ENCODE results near the gene NOP58. TPM values are rescaled to one million over a fixed set of nuclear protein-coding genes. Genes with fewer than 3 reads are reported as not detected.
"Not testable (repeated sequence)": the region's sequence is repeated elsewhere in the genome, so short reads cannot be mapped to it uniquely, and the experiment has no call there.

Gene NOP58
- total RNA-seq, 1 experiment from 2014 or later, result 136 TPM

GRCh38 chr2:202238234-202239197 lies 27.0 kb upstream of the NOP58 start, which contains the start of gene SUMO1 (continued):
- TF ChIP-seq REST (IDR thresholded peaks at IDR 0.05; ENCODE audit: low read depth) (no peak), TCF7L2 (IDR thresholded peaks at IDR 0.05; ENCODE audit: borderline replicate concordance, extremely low read depth, insufficient read depth, insufficient read length) (no peak), EZH2 (IDR thresholded peaks at IDR 0.05) (no peak)

GRCh38 chr2:202247710-202248109 lies 17.9 kb upstream of the NOP58 start:
- H3K27ac ChIP-seq (ENCODE audit: low read depth, low read length); H4K20me1 ChIP-seq (ENCODE audit: insufficient read depth); POLR2A ChIA-PET; H3K27me3 ChIP-seq (ENCODE audit: insufficient read depth, low read length); H3K4me1 ChIP-seq (ENCODE audit: control insufficient read depth in 1 of 2, insufficient read depth in 2 of 2, low read length in 2 of 2); BruUV-seq (replicated peaks); H2AFZ ChIP-seq (ENCODE audit: low read depth, low read length, poor library complexity, severe bottlenecking); CTCF ChIA-PET; ATAC-seq; DNase-seq (ENCODE audit: low read depth, low spot score); H3K9me3 ChIP-seq (ENCODE audit: control insufficient read depth in 1 of 2, insufficient read depth in 1 of 2, low read depth in 1 of 2, low read length in 2 of 2); H3K9ac ChIP-seq (ENCODE audit: low read length); H3K4me2 ChIP-seq (ENCODE audit: low read length); H3K4me3 ChIP-seq (replicated peaks in 1 of 2; ENCODE audit: low read depth in 1 of 2, low read length in 2 of 2); H3K9me2 ChIP-seq (ENCODE audit: insufficient read depth); RAD21 ChIA-PET (ENCODE audit: low non-redundant PET in 1 of 2, low total read pairs in 2 of 2, uncharacterized antibody in 2 of 2, unreplicated experiment in 2 of 2); intact Hi-C loops (cut with micrococcal nuclease); H3K79me2 ChIP-seq (ENCODE audit: insufficient read depth, low read length); H3K36me3 ChIP-seq (ENCODE audit: control insufficient read depth in 1 of 2, insufficient read depth in 2 of 2, low read length in 2 of 2): not testable (repeated sequence)

All from HCT116 (cell line).